ENCODE results near the gene GSE1.

GSE1 gene

GRCh38 chr16:85607796-85608514, 5.2 kb upstream of the GSE1 start:
- DNase-seq, result no peak

DNA sequence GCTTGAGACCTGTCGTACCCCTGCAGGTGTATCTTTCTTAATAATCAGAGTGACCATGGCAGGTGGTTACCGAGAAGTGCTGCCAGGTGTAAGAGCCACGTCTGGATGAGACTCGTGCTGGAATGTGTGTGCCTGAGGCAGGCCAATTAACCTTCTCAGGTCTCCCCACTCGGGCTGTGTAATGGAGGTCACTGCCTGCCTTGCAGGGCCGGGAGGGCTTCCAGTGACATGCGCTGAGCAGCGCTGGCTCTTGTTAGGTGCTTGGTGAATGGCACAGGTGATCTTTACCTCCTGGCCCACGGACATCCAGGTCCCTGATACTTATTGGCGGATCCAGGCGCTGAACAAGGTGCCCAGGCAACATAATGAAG, 4.6 kb upstream of the GSE1 start:
- no peak for DNase-seq

- no peak for DNase-seq
These were observed 4.2 kb upstream of the GSE1 start for GRCh38 chr16:85608887-85609286.

DNA sequence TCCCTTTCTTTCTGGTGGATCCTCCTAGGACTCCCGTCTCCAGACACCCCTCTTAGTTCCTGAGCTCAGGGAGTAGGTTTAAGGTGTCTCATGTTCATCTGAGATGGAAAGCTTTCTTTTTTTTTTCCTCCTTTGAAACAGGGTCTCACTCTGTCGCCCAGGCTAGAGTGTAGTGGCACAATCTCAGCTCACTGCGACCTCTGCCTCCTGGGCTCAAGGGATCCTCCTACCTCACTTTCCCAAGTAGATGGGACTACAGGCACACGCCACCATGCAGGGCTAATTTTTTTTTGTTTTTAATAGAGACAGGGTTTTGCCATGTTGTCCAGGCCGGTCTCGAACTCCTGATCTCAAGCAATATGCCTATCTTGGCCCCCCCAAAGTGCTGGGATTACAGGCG, 3.6 kb upstream of the GSE1 start:
- DNase-seq, result no peak

DNA sequence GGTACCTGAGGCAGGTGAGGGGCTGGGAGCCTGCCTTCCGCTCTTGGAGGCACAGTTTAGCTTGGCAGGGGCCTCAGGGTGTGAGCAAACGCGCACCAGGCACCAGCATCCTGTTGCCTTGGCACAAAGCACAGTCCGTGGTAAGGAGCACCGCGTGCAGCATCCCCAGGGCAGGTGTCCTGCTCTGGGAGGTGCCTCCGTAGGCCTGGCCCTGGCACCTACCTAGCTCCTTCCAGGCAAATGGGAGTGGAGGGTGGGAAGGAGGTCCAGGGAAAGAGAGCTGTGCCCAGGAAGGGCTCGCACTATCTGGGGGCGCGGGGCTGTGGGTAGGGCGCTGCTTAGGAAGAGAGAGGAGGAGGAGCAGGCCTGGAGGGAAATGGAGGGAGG, 3.1 kb upstream of the GSE1 start:
- no peak for DNase-seq

GRCh38 chr16:85610446-85611193, 2.5 kb upstream of the GSE1 start:
- DNase-seq, result peak; percentile 86 to 89

DNA sequence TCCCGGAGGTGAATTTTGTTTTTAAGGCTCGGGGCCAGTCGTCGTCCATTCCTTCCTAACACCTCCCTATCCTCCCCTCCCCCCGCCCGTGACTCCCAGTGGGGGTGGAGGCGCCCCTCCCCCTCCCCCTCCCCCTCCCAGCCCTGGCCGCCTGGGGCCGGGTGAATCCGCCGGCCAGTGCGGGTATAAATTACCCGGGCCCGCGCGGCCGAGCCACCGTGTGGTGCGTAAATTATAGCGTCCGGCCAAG, 2.0 kb upstream of the GSE1 start:
- DNase-seq, result no peak

DNA sequence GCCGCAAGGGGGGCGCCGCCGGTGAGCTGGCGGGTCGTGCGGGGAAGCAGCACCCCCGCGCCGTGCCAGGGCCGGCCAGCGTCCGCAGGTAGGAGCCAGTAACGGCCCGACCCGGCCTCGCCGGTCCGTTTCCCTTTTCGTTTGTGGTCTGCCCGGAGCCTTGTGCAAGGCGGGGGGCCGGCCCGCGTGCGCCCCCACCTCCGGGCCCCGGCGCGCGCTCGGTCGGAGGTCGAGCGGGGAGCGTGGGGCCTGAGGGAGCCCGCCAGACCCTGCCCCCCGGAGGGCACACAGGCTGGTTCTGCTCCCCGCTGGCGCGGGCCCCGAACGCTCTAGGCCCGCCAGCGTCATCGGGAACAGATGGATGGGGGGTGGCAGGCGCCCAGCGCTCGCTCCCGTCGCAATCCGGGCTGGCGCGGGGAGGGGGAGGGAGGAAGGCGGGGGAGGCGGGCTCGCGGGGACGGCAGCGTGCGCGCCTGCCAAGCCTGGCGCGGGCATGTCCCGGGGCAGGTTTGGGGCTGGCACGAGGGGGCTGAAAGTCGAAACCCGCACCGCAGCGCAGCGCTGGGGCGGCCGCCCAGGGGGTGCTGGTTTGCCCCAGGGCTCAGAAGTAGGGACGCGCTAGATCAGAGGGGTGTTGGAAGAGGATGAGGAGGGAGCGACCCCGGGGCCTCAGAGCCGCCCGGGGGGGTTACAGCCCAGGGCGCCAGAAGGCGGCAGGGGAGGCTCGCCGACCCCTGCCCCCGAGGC, 1.5 kb upstream of the GSE1 start:
- DNase-seq, result peak; percentile 54 to 55

DNA sequence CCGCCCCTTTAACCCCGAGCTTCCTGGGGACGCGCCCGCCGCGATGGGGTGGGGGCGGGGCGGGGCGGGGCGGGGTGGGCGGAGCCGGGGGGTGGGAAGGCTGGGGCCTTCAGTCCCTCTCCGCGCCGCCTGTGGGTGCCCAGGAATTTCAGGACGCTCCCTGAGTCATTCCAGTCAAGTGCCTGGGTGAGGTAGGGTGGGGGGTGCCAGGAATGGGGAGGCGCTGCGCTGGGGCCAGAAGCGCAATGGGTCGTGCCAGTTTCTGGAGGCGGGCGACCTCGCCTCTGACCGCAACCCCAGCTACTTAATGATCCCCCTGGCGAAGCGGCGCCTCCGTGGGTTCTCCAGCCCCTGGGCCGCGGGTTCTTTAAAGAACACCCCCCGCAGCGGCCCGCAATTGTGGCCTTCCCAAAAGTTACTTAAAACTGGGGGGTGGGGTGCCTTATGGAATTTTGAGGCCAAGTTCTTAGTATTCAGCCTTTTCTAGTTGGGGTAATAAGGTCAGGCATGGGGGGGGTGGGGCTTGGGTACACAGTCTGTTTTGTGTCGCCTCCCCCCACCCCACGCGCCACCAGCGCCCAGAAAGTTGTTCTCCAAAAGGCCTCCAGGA, 826 bp upstream of the GSE1 start:
- peak in 1 of 2 donors; percentile 37 for DNase-seq

- DNase-seq, result peak in 1 of 2 donors; percentile 39
These were observed 649 bp downstream of the GSE1 start for GRCh38 chr16:85613604-85614337.

DNA sequence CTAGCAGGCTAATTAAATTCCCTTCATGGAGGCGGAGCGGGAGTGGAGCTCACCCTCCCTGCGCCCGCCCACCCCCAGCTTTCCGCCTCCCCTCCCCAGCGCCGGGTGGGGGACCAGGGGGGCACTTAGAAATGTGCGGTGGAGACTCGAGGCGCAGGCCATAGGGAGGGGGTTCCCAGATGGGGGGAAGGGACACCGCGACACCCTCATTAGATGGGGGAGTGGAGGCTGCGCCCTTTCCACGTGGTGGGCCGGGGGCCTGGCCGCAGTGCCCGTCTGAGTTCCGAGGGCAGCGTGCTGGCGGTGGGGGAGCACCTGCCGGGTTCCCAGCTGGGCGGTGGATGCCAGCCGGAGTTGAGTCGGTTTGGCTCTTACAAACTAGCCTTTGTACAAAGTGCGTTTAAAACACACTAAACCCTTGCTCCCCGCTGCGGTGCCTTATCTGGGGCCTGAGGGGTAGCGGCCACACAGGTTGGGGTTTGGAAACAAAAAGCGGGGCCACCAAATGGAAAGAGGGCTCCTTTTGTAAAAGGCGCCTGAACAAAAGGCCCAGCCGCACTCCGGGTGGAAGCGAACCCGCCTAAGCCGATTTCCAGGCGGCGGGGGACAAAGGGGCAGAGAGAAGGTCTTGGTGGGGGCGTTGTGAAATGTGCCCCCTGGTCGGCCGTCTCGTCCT, 1.4 kb downstream of the GSE1 start:
- DNase-seq, result no peak

GRCh38 chr16:85615014-85615851, 2.1 kb downstream of the GSE1 start:
- DNase-seq, result peak; percentile 58 to 59

DNA sequence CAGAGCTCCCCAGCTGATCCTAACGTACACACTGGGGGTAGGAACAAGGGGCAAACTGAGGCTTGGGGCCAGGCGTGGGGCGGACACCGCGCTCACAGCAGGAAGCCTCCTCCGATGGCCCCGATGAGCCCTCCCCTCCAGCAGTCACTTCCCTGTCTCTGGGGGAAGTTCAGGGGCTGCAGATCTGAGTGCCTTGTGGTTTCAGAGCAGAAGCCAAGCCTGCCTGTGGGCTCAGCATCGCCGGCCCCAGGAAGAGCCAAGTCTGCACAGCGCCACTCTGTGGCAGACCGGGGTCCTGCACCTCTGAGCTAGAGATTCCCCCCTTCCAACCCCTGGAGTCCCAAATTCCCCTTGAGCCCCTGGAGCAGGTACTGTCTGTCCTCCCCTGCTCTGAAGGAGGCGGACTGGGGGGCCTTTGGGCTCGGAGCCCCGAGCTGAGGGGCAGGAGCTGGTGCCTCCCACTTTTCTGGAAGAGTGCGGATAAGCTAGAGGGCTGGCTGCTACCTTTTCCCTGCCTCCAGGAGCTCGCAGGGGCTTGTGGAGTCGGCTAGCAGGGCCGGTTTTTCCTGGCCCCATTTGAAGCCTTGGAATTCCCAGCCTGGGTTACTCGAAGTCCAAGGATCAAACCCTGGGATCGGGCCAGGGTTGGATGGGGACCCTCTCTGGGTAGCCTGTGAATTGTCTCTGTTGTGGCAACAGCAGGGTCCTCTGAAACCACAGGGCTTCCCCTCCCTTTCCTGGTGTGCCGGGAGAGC, 2.9 kb downstream of the GSE1 start:
- peak; percentile 62 to 69 for DNase-seq

GRCh38 chr16:85616607-85617321, 3.6 kb downstream of the GSE1 start:
- DNase-seq, result no peak

- DNase-seq, result no peak
These were observed 4.8 kb downstream of the GSE1 start for GRCh38 chr16:85617948-85618347.

- no peak for DNase-seq
These were observed 5.4 kb downstream of the GSE1 start for GRCh38 chr16:85618521-85618920.

DNA sequence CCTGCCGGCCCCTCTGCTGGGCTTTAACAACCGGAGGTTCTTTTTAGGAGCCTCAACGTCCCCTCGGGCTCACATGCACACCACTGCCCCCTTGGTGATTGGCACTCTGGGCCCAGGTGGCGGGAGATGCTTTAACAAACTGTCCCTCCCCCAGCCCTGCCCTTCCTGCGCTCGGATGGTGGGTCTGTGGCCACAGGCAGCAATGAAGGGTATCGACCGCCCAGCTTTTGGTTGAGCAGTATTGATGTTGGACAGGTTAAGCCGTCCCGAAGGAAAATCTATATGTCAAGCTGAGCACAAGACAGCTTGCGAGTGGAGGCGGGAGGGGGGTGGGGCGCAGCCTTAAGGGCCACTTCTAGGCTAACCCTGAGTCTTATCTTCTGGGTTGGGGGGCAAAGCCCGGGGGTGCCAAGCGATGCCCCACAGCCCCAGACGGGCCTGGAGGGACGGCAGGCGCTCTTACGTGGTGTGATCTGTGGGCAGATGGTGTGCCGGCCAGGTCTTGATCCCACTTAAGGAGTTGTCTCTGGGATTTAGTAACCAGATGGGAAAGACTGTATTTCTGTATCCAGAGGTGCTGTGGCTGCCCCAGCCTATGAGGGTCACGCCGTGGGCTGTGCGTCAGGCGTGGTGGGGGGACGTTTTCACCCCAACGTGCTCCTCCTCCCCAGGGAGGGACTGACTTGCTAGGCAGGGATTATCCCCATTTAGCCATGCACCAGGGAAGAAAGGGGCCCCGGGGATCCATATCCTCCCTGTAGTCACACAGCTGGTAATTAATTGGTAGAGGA, 6.2 kb downstream of the GSE1 start:
- no peak for DNase-seq

DNA sequence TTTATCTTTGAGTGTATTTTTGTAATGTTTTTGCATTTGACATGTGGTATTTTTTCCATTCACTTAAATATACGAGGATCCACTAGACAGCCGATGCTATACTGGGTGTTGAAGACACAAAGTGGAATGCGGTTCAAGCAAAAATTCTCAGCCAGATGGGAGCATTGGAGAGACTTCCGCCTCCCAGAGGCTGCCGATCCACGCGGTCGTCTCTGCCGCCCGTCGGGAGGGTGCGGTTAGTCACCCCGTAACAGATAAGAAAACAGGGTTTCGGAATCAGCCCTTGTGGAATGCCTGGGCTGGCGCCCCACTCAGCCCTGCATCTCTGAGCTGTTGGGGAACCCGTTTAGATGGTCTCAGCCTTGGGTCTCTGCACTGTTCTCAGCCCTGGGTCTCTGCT, 7.3 kb downstream of the GSE1 start:
- DNase-seq, result no peak

Measured in activated CD4-positive, alpha-beta T cell treated with anti-CD3 and anti-CD28 coated beads for 4 hours (primary cell).